GM12875 (cell line): ENCODE measurements around the gene CPVL.

Experiments used
- H3K4me3 ChIP-seq: one replicate; pipeline ENCODE4 v1.5.1; 2011; ENCODE audit warnings: low read depth, low read length, control low read depth
- TF ChIP-seq, protein P1 (sequence below): IDR thresholded peaks from 2 replicates; pipeline ENCODE4 v1.5.1; 2011; ENCODE audit warnings: low read depth, mild to moderate bottlenecking, control low read depth, inconsistent platforms, low read length, moderate library complexity, borderline replicate concordance; ENCODE audit not compliant: insufficient read depth

Gene CPVL

DNA sequence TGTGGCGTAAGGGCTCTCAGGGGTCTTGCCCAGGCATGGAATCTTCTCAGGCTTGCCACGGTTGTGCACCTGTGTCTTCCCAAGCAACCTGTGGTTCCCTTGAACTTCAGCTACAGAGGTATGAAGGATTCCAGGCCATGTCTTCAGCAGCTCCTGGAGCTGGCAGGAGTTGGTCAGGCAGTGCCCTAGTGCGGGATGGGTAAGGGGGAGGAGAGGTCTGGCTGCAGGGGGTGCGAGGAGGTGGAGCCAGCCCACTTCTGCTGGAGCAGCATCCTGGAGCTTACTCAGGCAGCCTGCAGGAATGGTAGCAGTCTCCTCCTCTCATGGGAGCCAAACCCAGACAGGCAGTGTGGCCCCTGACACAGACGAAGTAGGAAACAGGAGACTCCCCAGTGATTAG is 184.4 kb downstream of the CPVL start:
- TF ChIP-seq, protein P1, sequence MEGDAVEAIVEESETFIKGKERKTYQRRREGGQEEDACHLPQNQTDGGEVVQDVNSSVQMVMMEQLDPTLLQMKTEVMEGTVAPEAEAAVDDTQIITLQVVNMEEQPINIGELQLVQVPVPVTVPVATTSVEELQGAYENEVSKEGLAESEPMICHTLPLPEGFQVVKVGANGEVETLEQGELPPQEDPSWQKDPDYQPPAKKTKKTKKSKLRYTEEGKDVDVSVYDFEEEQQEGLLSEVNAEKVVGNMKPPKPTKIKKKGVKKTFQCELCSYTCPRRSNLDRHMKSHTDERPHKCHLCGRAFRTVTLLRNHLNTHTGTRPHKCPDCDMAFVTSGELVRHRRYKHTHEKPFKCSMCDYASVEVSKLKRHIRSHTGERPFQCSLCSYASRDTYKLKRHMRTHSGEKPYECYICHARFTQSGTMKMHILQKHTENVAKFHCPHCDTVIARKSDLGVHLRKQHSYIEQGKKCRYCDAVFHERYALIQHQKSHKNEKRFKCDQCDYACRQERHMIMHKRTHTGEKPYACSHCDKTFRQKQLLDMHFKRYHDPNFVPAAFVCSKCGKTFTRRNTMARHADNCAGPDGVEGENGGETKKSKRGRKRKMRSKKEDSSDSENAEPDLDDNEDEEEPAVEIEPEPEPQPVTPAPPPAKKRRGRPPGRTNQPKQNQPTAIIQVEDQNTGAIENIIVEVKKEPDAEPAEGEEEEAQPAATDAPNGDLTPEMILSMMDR, result no peak
- H3K4me3 ChIP-seq, result no peak overlapping the region

GRCh38 chr7:28960071-28960840 is 186.1 kb downstream of the CPVL start:
- H3K4me3 ChIP-seq, result no peak overlapping the region
- TF ChIP-seq, protein P1, result no peak

GRCh38 chr7:28958980-28959347 is 187.4 kb downstream of the CPVL start:
- TF ChIP-seq, protein P1, result no peak
- H3K4me3 ChIP-seq, result no peak overlapping the region

DNA sequence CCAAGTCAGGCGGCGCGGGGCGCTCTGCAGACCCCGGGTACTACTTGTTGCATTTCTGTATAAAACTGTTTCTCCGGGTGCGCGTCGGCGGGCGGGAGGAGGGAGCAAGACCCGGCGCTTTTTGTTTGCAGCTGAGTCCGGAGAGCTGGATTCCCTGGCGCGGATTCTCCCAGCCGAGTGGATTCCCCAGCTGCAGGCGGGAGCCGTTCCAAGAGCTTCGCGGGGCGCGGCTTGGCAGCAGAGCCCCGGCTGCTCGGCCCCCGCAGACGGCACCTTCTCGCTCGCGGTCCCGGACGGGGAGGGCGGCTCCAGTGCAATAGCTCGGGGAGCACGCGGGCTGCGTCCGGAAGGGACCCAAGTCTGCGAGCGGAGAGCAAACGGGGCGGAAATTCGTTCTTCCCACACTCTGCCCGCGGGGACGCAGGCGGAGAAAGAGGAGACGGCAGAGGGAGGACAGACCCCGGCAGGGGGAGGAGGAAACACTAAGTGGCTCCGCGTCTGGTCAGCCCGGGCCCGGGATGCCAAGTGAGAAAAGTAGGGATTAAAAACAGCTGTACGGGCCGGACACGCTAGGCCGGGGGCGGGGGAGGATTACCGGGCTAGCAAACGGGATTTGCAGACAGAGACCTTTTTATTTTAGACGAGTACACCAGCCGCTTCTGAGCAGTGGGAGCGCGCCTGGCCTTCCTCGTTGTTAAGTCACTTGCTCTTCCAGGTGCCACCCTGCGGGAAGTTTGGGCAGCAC is 187.9 kb downstream of the CPVL start, which contains the start of gene TRIL:
Gene TRIL, minus strand, starts transcription at position 96 of the 745 bp plus-strand sequence. CDS start 284 bp downstream, outside the sequence.
- no peak within 1 kb of the TSS for H3K4me3 ChIP-seq

GRCh38 chr7:28957751-28958234 is 188.5 kb downstream of the CPVL start:
- TF ChIP-seq, protein P1, result no peak
- H3K4me3 ChIP-seq, result no peak overlapping the region

More for the DNA sequence above, 187.9 kb downstream of the CPVL start, which contains the start of gene TRIL:
- TF ChIP-seq, protein P1, result no peak

GRCh38 chr7:28957064-28957750 is 189.1 kb downstream of the CPVL start:
- H3K4me3 ChIP-seq, result no peak overlapping the region
- TF ChIP-seq, protein P1, result no peak
